Activated naive CD8-positive, alpha-beta T cell (primary cell): ENCODE data around the gene UNC93A.
A peak's percentile ranks its signal among the peaks of the same experiment; 100 is the strongest.

Source experiments
- H3K27ac Mint-ChIP-seq: one replicate; pipeline ENCODE4 v1.8.0; 2021; ENCODE audit warnings: mixed read lengths
- H3K27me3 Mint-ChIP-seq: one replicate; pipeline ENCODE4 v1.8.0; 2021; ENCODE audit warnings: mixed read lengths
- H3K36me3 Mint-ChIP-seq: one replicate; pipeline ENCODE4 v1.8.0; 2021; ENCODE audit warnings: mixed read lengths
- H3K4me1 Mint-ChIP-seq: one replicate; pipeline ENCODE4 v1.8.0; 2021; ENCODE audit warnings: low read depth, mixed read lengths
- H3K4me3 Mint-ChIP-seq: one replicate; pipeline ENCODE4 v1.8.0; 2021; ENCODE audit warnings: mild to moderate bottlenecking, mixed read lengths
- H3K9me3 Mint-ChIP-seq: one replicate; pipeline ENCODE4 v1.8.0; 2021; ENCODE audit warnings: low read depth, mixed read lengths

The UNC93A gene

GRCh38 chr6:167295495-167296292 is 4.6 kb downstream of the UNC93A start:
- no peaks in the 10 kb centered on the region for H3K4me1 Mint-ChIP-seq
- no peaks in the 10 kb centered on the region for H3K9me3 Mint-ChIP-seq
- no peaks in the 10 kb centered on the region for H3K36me3 Mint-ChIP-seq
- H3K4me3 Mint-ChIP-seq = no peak overlapping the region
- H3K27me3 Mint-ChIP-seq = peaks cover 3% of the 10 kb centered on the region
- no peak overlapping the region for H3K27ac Mint-ChIP-seq

- no peak overlapping the region for H3K4me3 Mint-ChIP-seq
- no peaks in the 10 kb centered on the region for H3K36me3 Mint-ChIP-seq
- H3K27me3 Mint-ChIP-seq = peaks cover 3% of the 10 kb centered on the region
- H3K27ac Mint-ChIP-seq = no peak overlapping the region
- no peaks in the 10 kb centered on the region for H3K9me3 Mint-ChIP-seq
- no peaks in the 10 kb centered on the region for H3K4me1 Mint-ChIP-seq
These were observed 5.2 kb downstream of the UNC93A start for GRCh38 chr6:167296293-167296690.

- Mint-ChIP-seq H3K9me3 (no peaks in the 10 kb centered on the region), H3K27ac (no peak overlapping the region), H3K27me3 (peaks cover 3% of the 10 kb centered on the region), H3K4me3 (no peak overlapping the region), H3K36me3 (no peaks in the 10 kb centered on the region), H3K4me1 (no peaks in the 10 kb centered on the region)
These were observed 5.8 kb downstream of the UNC93A start for GRCh38 chr6:167296902-167297301.

GRCh38 chr6:167298127-167298526 is 7.0 kb downstream of the UNC93A start:
- Mint-ChIP-seq H3K27me3 (peaks cover 3% of the 10 kb centered on the region), H3K4me1 (no peaks in the 10 kb centered on the region), H3K9me3 (no peaks in the 10 kb centered on the region), H3K36me3 (no peaks in the 10 kb centered on the region), H3K4me3 (no peak overlapping the region), H3K27ac (no peak overlapping the region)

- Mint-ChIP-seq H3K4me1 (no peaks in the 10 kb centered on the region), H3K9me3 (no peaks in the 10 kb centered on the region), H3K4me3 (no peak overlapping the region), H3K27me3 (peaks cover 3% of the 10 kb centered on the region), H3K36me3 (no peaks in the 10 kb centered on the region), H3K27ac (no peak overlapping the region)
These were observed 8.7 kb downstream of the UNC93A start for GRCh38 chr6:167299641-167300308.

GRCh38 chr6:167300902-167301777 is 10.0 kb downstream of the UNC93A start:
- Mint-ChIP-seq H3K27me3 (peaks cover 3% of the 10 kb centered on the region), H3K36me3 (no peaks in the 10 kb centered on the region), H3K4me1 (no peaks in the 10 kb centered on the region), H3K9me3 (no peaks in the 10 kb centered on the region), H3K4me3 (no peak overlapping the region), H3K27ac (no peak overlapping the region)

- Mint-ChIP-seq H3K9me3 (no peaks in the 10 kb centered on the region), H3K27me3 (peaks cover 3% of the 10 kb centered on the region)
These were observed 11.0 kb downstream of the UNC93A start for GRCh38 chr6:167302074-167302473.

GRCh38 chr6:167302796-167303195 is 11.7 kb downstream of the UNC93A start:
- Mint-ChIP-seq H3K9me3 (no peaks in the 10 kb centered on the region), H3K27me3 (peaks cover 1% of the 10 kb centered on the region), H3K27ac (no peak overlapping the region), H3K4me3 (no peak overlapping the region), H3K4me1 (no peaks in the 10 kb centered on the region), H3K36me3 (no peaks in the 10 kb centered on the region)

More at GRCh38 chr6:167302074-167302473, 11.0 kb downstream of the UNC93A start:
- no peak overlapping the region for H3K27ac Mint-ChIP-seq
- H3K4me1 Mint-ChIP-seq = no peaks in the 10 kb centered on the region
- H3K4me3 Mint-ChIP-seq = no peak overlapping the region
- no peaks in the 10 kb centered on the region for H3K36me3 Mint-ChIP-seq

GRCh38 chr6:167303675-167304625 is 12.8 kb downstream of the UNC93A start:
- Mint-ChIP-seq H3K4me1 (no peaks in the 10 kb centered on the region), H3K27ac (no peak overlapping the region), H3K27me3 (no peaks in the 10 kb centered on the region), H3K36me3 (no peaks in the 10 kb centered on the region), H3K9me3 (no peaks in the 10 kb centered on the region), H3K4me3 (no peak overlapping the region)

GRCh38 chr6:167304912-167305311 is 13.8 kb downstream of the UNC93A start:
- H3K4me3 Mint-ChIP-seq = no peak overlapping the region
- H3K27ac Mint-ChIP-seq = no peak overlapping the region
- no peaks in the 10 kb centered on the region for H3K36me3 Mint-ChIP-seq
- no peaks in the 10 kb centered on the region for H3K4me1 Mint-ChIP-seq
- H3K9me3 Mint-ChIP-seq = no peaks in the 10 kb centered on the region
- H3K27me3 Mint-ChIP-seq = no peaks in the 10 kb centered on the region

GRCh38 chr6:167305796-167306195 is 14.7 kb downstream of the UNC93A start:
- Mint-ChIP-seq H3K9me3 (no peaks in the 10 kb centered on the region), H3K36me3 (no peaks in the 10 kb centered on the region), H3K27ac (no peak overlapping the region), H3K27me3 (no peaks in the 10 kb centered on the region), H3K4me3 (no peak overlapping the region), H3K4me1 (no peaks in the 10 kb centered on the region)

- H3K36me3 Mint-ChIP-seq = no peaks in the 10 kb centered on the region
- H3K4me3 Mint-ChIP-seq = no peak overlapping the region
- no peak overlapping the region for H3K27ac Mint-ChIP-seq
- H3K27me3 Mint-ChIP-seq = no peaks in the 10 kb centered on the region
- no peaks in the 10 kb centered on the region for H3K4me1 Mint-ChIP-seq
- no peaks in the 10 kb centered on the region for H3K9me3 Mint-ChIP-seq
These were observed 15.4 kb downstream of the UNC93A start for GRCh38 chr6:167306401-167306998.

- H3K9me3 Mint-ChIP-seq = no peaks in the 10 kb centered on the region
- no peak overlapping the region for H3K4me3 Mint-ChIP-seq
- peak overlapping the region; percentile 25 for H3K27ac Mint-ChIP-seq
- no peaks in the 10 kb centered on the region for H3K36me3 Mint-ChIP-seq
- H3K27me3 Mint-ChIP-seq = no peaks in the 10 kb centered on the region
- no peaks in the 10 kb centered on the region for H3K4me1 Mint-ChIP-seq
These were observed 16.3 kb downstream of the UNC93A start for GRCh38 chr6:167307342-167307955.
